MCF 10A (cell line): Measurements from ENCODE around the gene HTRA2. TPM values are rescaled to one million over a fixed set of nuclear protein-coding genes. Genes with fewer than 3 reads are reported as not detected.

Source experiments
- BruUV-seq: library from RNA; stranded (reverse); fragments of 400-500 nt; replicated peaks from 2 replicates; lab custom pipeline; 2021; lab: Mats Ljungman, UMichigan
- CTCF ChIA-PET: fragments of 300-600 bp; sonication (Branson Sonifier 250); formaldehyde crosslinking; extraction: SDS; loops from one replicate; lab custom pipeline; 2021; ENCODE audit warnings: antibody characterized with exemption, inconsistent platforms; lab: Yijun Ruan, JAX
- POLR2A ChIA-PET: fragments of 300-600, 350-650 bp; sonication (Branson Sonifier 250); formaldehyde crosslinking; extraction: SDS; loops from one replicate; lab custom pipeline; 2020; ENCODE audit warnings: antibody characterized with exemption, inconsistent platforms; lab: Yijun Ruan, JAX
- DNase-seq: peaks from one replicate; pipeline ENCODE4 v3.0.0-alpha.2; 2018; ENCODE audit not compliant: unreplicated experiment
- H3K27ac Mint-ChIP-seq: one replicate; pipeline ENCODE4 v1.8.0; 2022; ENCODE audit warnings: mild to moderate bottlenecking, low read depth, mixed read lengths; ENCODE audit not compliant: unreplicated experiment
- H3K27me3 Mint-ChIP-seq: one replicate; pipeline ENCODE4 v1.8.0; 2022; ENCODE audit warnings: mixed read lengths; ENCODE audit not compliant: insufficient read depth, unreplicated experiment
- H3K36me3 Mint-ChIP-seq: one replicate; pipeline ENCODE4 v1.8.0; 2022; ENCODE audit warnings: mild to moderate bottlenecking, moderate library complexity, mixed read lengths; ENCODE audit not compliant: insufficient read depth, unreplicated experiment
- H3K4me1 Mint-ChIP-seq: one replicate; pipeline ENCODE4 v1.8.0; 2022; ENCODE audit warnings: mixed read lengths; ENCODE audit not compliant: insufficient read depth, unreplicated experiment
- H3K4me3 Mint-ChIP-seq: one replicate; pipeline ENCODE4 v1.8.0; 2022; ENCODE audit warnings: mild to moderate bottlenecking, moderate library complexity, mixed read lengths; ENCODE audit not compliant: unreplicated experiment
- H3K9me3 Mint-ChIP-seq: one replicate; pipeline ENCODE4 v1.8.0; 2022; ENCODE audit warnings: mixed read lengths; ENCODE audit not compliant: unreplicated experiment
- CTCF ChIP-seq: fragments of 200-600 bp; IDR thresholded peaks from one replicate; pipeline ENCODE4 v1.8.0; 2022; ENCODE audit warnings: antibody characterized with exemption, mild to moderate bottlenecking; ENCODE audit not compliant: unreplicated experiment
- intact Hi-C: fragments of 100-400 bp; cut with micrococcal nuclease; formaldehyde crosslinking; loops from 2 replicates; pipeline ENCODE4 v1.14.1; 2022
- total RNA-seq: library from RNA; stranded (reverse); gene quantifications from 2 replicates; pipeline ENCODE4 v1.2.3, GENCODE V29; 2022

Gene HTRA2
- total RNA-seq, 1 experiment from 2014 or later = 27.6 TPM

- CTCF ChIA-PET = interaction anchor here (1.9 kb wide), 1 partner anchor 33 kb away, joined by 4 read pairs; no protein-coding TSS in a partner anchor
- no peak for TF ChIP-seq CTCF
- H3K9me3 Mint-ChIP-seq = no peaks in the 10 kb centered on the region
- no peak for DNase-seq
- H3K27me3 Mint-ChIP-seq = no peaks in the 10 kb centered on the region
- H3K4me1 Mint-ChIP-seq = peaks cover 10% of the 10 kb centered on the region
- H3K36me3 Mint-ChIP-seq = no peaks in the 10 kb centered on the region
- no peak overlapping the region for H3K27ac Mint-ChIP-seq
- intact Hi-C loops = no loop called here
- no peak overlapping the region for H3K4me3 Mint-ChIP-seq
- BruUV-seq = no TSS peak
- POLR2A ChIA-PET = no interaction called here
Measured at GRCh38 chr2:74556159-74556558, 26.4 kb downstream of the HTRA2 start.

GRCh38 chr2:74556831-74557370 is 27.2 kb downstream of the HTRA2 start:
- H3K4me1 Mint-ChIP-seq = peaks cover 17% of the 10 kb centered on the region
- no peak for TF ChIP-seq CTCF

GRCh38 chr2:74558284-74559230 is 28.8 kb downstream of the HTRA2 start:
- ChIA-PET POLR2A (interaction anchor here (1.3 to 2.9 kb wide), 2 partner anchors 9 to 29 kb away, joined by 5 to 8 read pairs; partner anchors contain the start of genes AUP1 and HTRA2), CTCF (interaction anchor here (0.8 to 1.8 kb wide), 6 partner anchors 9 to 76 kb away, joined by 3 to 6 read pairs (median 4); partner anchors contain the start of genes CCDC142 and TTC31)
- peaks cover 27% of the 10 kb centered on the region for H3K4me1 Mint-ChIP-seq
- H3K27me3 Mint-ChIP-seq = no peaks in the 10 kb centered on the region
- no peak for DNase-seq
- intact Hi-C loops = no loop called here
- H3K36me3 Mint-ChIP-seq = no peaks in the 10 kb centered on the region
- H3K4me3 Mint-ChIP-seq = no peak overlapping the region
- BruUV-seq = no TSS peak
- H3K9me3 Mint-ChIP-seq = no peaks in the 10 kb centered on the region
- no peak for TF ChIP-seq CTCF
- no peak overlapping the region for H3K27ac Mint-ChIP-seq

More at GRCh38 chr2:74556831-74557370, 27.2 kb downstream of the HTRA2 start:
- intact Hi-C loops = no loop called here
- CTCF ChIA-PET = interaction anchor here (1.5 to 1.9 kb wide), 4 partner anchors 11 to 74 kb away, joined by 3 to 6 read pairs (median 4); partner anchors contain the start of genes CCDC142 and TTC31
- H3K27me3 Mint-ChIP-seq = no peaks in the 10 kb centered on the region
- no peaks in the 10 kb centered on the region for H3K36me3 Mint-ChIP-seq
- no peak overlapping the region for H3K4me3 Mint-ChIP-seq
- BruUV-seq = no TSS peak
- no peak for DNase-seq
- no peak overlapping the region for H3K27ac Mint-ChIP-seq
- POLR2A ChIA-PET = no interaction called here
- H3K9me3 Mint-ChIP-seq = no peaks in the 10 kb centered on the region

GRCh38 chr2:74559912-74560311 is 30.2 kb downstream of the HTRA2 start:
- BruUV-seq = no TSS peak
- TF ChIP-seq CTCF = no peak
- Mint-ChIP-seq H3K4me1 (peaks cover 38% of the 10 kb centered on the region), H3K4me3 (no peak overlapping the region), H3K27ac (no peak overlapping the region), H3K27me3 (no peaks in the 10 kb centered on the region), H3K36me3 (no peaks in the 10 kb centered on the region), H3K9me3 (no peaks in the 10 kb centered on the region)
- ChIA-PET CTCF (interaction anchor here (1.1 to 1.3 kb wide), 2 partner anchors 13 to 17 kb away, joined by 3 read pairs; no protein-coding TSS in a partner anchor), POLR2A (interaction anchor here (0.6 to 2.9 kb wide), 3 partner anchors 8 to 128 kb away, joined by 3 to 8 read pairs (median 3); no protein-coding TSS in a partner anchor)
- intact Hi-C loops = no loop called here
- DNase-seq = no peak
